Amniotic stem cell (primary cell): ENCODE measurements around the gene ZFAND3.
"Not testable (repeated sequence)": the region's sequence is repeated elsewhere in the genome, so short reads cannot be mapped to it uniquely, and the experiment has no call there.

ENCODE experiments used
- DNase-seq: peaks from one replicate; lab custom pipeline; 2025; lab: John Stamatoyannopoulos, UW

ZFAND3 gene

GRCh38 chr6:37865504-37865903 is 46.0 kb downstream of the ZFAND3 start:
- DNase-seq = no peak

- DNase-seq = no peak
Measured at GRCh38 chr6:37866590-37867507, 47.3 kb downstream of the ZFAND3 start.

GRCh38 chr6:37867756-37868446 is 48.4 kb downstream of the ZFAND3 start:
- DNase-seq = no peak

- DNase-seq = no peak
Measured at GRCh38 chr6:37868447-37868825, 48.9 kb downstream of the ZFAND3 start.

GRCh38 chr6:37871616-37872372 is 52.3 kb downstream of the ZFAND3 start:
- DNase-seq = no peak

GRCh38 chr6:37872373-37872745 is 52.8 kb downstream of the ZFAND3 start:
- no peak for DNase-seq

- DNase-seq = no peak
Measured at GRCh38 chr6:37874726-37875125, 55.2 kb downstream of the ZFAND3 start.

GRCh38 chr6:37875561-37876309 is 56.2 kb downstream of the ZFAND3 start:
- no peak for DNase-seq

- DNase-seq = no peak
Measured at GRCh38 chr6:37876843-37877242, 57.3 kb downstream of the ZFAND3 start.

GRCh38 chr6:37877373-37878149 is 58.0 kb downstream of the ZFAND3 start:
- no peak for DNase-seq

- no peak for DNase-seq
Measured at GRCh38 chr6:37878150-37878710, 58.7 kb downstream of the ZFAND3 start.

- DNase-seq = not testable (repeated sequence)
Measured at GRCh38 chr6:37880602-37881001, 61.1 kb downstream of the ZFAND3 start.

- no peak for DNase-seq
Measured at GRCh38 chr6:37882292-37882691, 62.8 kb downstream of the ZFAND3 start.

GRCh38 chr6:37882724-37883413 is 63.3 kb downstream of the ZFAND3 start:
- no peak for DNase-seq

- no peak for DNase-seq
Measured at GRCh38 chr6:37884548-37884947, 65.0 kb downstream of the ZFAND3 start.

GRCh38 chr6:37889051-37889450 is 69.5 kb downstream of the ZFAND3 start:
- DNase-seq = no peak

- DNase-seq = no peak
Measured at GRCh38 chr6:37889486-37889885, 70.0 kb downstream of the ZFAND3 start.

- DNase-seq = no peak
Measured at GRCh38 chr6:37891072-37891471, 71.5 kb downstream of the ZFAND3 start.

- no peak for DNase-seq
Measured at GRCh38 chr6:37893257-37893656, 73.7 kb downstream of the ZFAND3 start.

GRCh38 chr6:37893734-37894133 is 74.2 kb downstream of the ZFAND3 start:
- not testable (repeated sequence) for DNase-seq
